ENCODE data around the gene VMO1. TPM values are rescaled to one million over a fixed set of nuclear protein-coding genes. Genes with fewer than 3 reads are reported as not detected.

Gene VMO1
- total and polyA plus RNA-seq, 3 donors from 2014 or later, result 0.62 to 1.3 (median 0.98) TPM

DNA sequence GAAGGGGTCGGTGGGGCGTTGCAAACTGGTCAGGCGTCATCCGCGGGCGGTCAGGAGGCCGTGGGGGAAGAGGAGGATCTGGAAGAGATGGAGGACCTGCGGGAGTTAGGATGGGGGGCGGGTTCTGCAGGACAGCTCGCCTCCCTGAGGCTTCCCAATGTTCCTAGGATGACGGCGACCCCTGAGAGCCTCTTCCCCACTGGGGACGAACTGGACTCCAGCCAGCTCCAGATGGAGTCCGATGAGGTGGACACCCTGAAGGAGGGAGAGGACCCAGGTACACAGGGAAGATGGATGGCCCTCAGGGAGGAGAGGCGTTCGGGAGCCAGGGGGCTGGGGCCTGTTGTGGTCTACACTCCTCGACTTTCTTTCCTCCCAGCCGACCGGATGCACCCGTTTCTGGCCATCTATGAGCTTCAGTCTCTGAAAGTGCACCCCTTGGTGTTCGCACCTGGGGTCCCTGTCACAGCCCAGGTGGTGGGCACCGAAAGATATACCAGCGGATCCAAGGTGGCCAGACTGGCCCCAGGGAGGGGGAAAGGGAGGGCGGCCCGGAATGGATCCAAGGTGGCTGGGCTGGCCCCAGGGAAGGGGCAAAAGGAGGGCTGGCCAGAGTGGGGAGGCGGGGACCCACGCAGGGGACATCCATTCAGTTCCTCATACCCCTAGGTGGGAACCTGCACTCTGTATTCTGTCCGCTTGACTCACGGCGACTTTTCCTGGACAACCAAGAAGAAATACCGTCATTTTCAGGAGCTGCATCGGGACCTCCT, 21.6 kb upstream of the VMO1 start:
- Histone ChIP-seq H3K36me3 (ENCODE audit: low read depth, missing control alignments) (no peaks in the 10 kb centered on the region), H3K4me1 (peaks cover 7% of the 10 kb centered on the region), H3K4me3 (peak overlapping the region; percentile 74 to 87), H3K9me3 (no peaks in the 10 kb centered on the region), H3K27ac (peak overlapping the region; percentile 66 to 70), H3K27me3 (no peaks in the 10 kb centered on the region)
- TF ChIP-seq, protein P1, sequence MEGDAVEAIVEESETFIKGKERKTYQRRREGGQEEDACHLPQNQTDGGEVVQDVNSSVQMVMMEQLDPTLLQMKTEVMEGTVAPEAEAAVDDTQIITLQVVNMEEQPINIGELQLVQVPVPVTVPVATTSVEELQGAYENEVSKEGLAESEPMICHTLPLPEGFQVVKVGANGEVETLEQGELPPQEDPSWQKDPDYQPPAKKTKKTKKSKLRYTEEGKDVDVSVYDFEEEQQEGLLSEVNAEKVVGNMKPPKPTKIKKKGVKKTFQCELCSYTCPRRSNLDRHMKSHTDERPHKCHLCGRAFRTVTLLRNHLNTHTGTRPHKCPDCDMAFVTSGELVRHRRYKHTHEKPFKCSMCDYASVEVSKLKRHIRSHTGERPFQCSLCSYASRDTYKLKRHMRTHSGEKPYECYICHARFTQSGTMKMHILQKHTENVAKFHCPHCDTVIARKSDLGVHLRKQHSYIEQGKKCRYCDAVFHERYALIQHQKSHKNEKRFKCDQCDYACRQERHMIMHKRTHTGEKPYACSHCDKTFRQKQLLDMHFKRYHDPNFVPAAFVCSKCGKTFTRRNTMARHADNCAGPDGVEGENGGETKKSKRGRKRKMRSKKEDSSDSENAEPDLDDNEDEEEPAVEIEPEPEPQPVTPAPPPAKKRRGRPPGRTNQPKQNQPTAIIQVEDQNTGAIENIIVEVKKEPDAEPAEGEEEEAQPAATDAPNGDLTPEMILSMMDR (IDR thresholded peaks at IDR 0.05), result no peak
- no peak for TF ChIP-seq POLR2A (IDR thresholded peaks at IDR 0.05)
- WGBS, 2 donors, result 22 to 27% methylated on average over 23 to 31 of the region's 32 CpGs
- no peak for DNase-seq
- intact Hi-C loops (cut with DNase I; ENCODE audit: low total_unique reads), result no loop called here

DNA sequence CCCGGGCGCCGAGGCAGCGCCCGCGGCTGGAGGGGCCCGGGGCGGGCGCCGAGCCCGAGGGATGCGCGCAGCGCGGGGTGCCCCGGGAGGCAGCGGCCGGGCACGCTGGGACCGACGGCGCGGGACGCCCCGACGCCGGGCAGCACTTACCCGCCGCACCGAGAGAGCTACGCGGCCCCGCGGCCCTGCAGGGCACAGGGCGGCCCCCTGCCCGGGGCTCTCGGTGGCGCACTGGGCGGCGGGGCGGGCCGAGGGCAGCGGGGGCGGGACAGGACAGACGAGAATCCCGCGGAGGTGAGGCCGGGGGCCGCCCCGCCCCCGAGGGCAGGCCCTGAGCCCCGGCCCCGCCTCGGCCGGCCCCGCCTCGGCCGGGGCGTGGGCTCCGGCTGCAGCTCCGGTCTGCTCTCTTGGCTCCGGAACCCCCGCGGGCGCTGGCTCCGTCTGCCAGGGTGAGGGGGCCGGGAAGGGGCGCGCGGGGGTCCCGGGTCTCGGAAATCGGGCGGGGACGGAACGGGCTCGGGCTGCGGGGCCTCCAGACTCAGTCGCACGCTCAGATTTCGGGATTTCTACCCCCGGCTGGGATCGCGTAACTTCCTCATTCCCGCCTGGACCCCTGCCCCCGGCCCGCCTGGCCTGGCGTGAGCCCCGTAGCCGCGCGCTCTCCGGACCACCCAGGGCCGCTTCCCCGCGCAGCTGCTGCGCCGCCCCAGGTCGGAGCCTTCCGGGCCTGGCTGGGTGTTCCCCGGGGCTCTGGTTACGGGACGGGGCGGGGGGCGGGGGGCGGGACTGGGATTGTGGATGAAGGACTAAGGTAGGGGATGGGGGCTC, 20.8 kb upstream of the VMO1 start, which contains the start of gene PLD2:
PLD2 (plus strand) TSS at position 376 of the 828 bp plus-strand sequence. CDS start 621 bp downstream, outside the sequence.
- Histone ChIP-seq H3K4me3 (peak within 1 kb of the TSS; percentile 74 to 87), H3K36me3 (ENCODE audit: low read depth, missing control alignments) (no peaks in the 10 kb centered on the region), H3K4me1 (peaks cover 7% of the 10 kb centered on the region), H3K9me3 (no peaks in the 10 kb centered on the region), H3K27ac (peak within 1 kb of the TSS; percentile 66 to 70), H3K27me3 (no peaks in the 10 kb centered on the region)
- intact Hi-C loops (cut with DNase I; ENCODE audit: low total_unique reads), result no loop called here
- DNase-seq, result peak; percentile 90
- WGBS, 2 donors, result 0 to 1% methylated on average over 11 to 84 of the region's 106 CpGs
- TF ChIP-seq, protein P1 (IDR thresholded peaks at IDR 0.05), result no peak
- no peak for TF ChIP-seq POLR2A (IDR thresholded peaks at IDR 0.05)

DNA sequence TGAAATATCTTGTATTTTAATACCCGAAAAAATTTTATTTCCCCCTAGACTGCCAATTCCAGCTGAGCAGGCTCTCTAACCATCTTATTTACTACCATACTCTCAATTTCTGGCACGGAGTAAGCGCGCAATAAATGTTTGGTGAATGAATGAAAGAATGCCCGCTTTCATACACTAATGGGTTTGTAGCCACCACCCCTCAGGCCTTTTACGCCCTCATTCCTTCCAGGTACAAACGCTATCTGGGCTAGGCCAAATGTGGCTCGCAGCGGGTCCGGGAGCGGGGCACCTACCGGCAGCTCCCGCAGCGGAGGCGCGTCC, 20.3 kb upstream of the VMO1 start:
- no peaks in the 10 kb centered on the region for H3K9me3 ChIP-seq
- DNase-seq, result no peak
- H3K4me1 ChIP-seq, result peaks cover 7% of the 10 kb centered on the region
- no peak for TF ChIP-seq POLR2A (IDR thresholded peaks at IDR 0.05)
- TF ChIP-seq, protein P1 (IDR thresholded peaks at IDR 0.05), result no peak
- H3K4me3 ChIP-seq, result peak overlapping the region; percentile 39 to 74
- 2 to 5% methylated on average over 16 of the region's 16 CpGs for WGBS, 2 donors
- no peaks in the 10 kb centered on the region for H3K36me3 ChIP-seq (ENCODE audit: low read depth, missing control alignments)
- H3K27me3 ChIP-seq, result no peaks in the 10 kb centered on the region
- H3K27ac ChIP-seq, result peak overlapping the region in 1 of 2 donors; percentile 66
- intact Hi-C loops (cut with DNase I; ENCODE audit: low total_unique reads), result no loop called here

DNA sequence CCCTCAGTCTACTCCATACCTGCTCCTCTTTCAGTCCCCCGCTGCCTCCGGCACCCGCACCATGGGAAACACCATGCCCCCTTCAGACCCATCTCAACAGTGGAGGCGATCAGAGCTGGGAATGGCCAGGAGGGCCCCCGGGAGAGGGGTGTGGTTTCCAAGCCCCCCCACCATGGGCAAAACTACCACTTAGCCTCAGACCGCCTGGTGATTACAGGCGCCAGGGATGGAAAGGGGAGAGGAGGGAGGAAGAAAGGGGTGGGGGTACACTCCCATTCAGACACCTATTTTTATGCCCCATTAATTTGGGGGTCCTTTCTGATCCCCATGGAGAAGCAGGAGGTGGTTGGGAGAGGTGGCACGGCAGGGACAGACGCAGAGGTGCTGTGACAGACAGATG, 16.1 kb upstream of the VMO1 start, which contains the start of gene C17orf114:
C17orf114 (minus strand) TSS at position 101 of the 400 bp plus-strand sequence.
- WGBS, 2 donors, result 83 to 91% methylated on average over 9 of the region's 9 CpGs

More for the DNA sequence above, 16.1 kb upstream of the VMO1 start, which contains the start of gene C17orf114:
- H3K27me3 ChIP-seq, result no peaks in the 10 kb centered on the region
- no peaks in the 10 kb centered on the region for H3K9me3 ChIP-seq
- intact Hi-C loops (cut with DNase I; ENCODE audit: low total_unique reads), result no loop called here
- H3K4me3 ChIP-seq, result no peak within 1 kb of the TSS
- TF ChIP-seq, protein P1 (IDR thresholded peaks at IDR 0.05), result no peak
- TF ChIP-seq POLR2A (IDR thresholded peaks at IDR 0.05), result no peak
- no peaks in the 10 kb centered on the region for H3K4me1 ChIP-seq
- no peaks in the 10 kb centered on the region for H3K36me3 ChIP-seq (ENCODE audit: low read depth, missing control alignments)
- no peak for DNase-seq
- no peak within 1 kb of the TSS for H3K27ac ChIP-seq
